ENCODE data around the gene MAPKBP1. TPM values are rescaled to one million over a fixed set of nuclear protein-coding genes. Genes with fewer than 3 reads are reported as not detected.

Gene MAPKBP1
- total and polyA plus RNA-seq, 9 donors: 10.6 to 46.9 (median 38.9) TPM

DNA sequence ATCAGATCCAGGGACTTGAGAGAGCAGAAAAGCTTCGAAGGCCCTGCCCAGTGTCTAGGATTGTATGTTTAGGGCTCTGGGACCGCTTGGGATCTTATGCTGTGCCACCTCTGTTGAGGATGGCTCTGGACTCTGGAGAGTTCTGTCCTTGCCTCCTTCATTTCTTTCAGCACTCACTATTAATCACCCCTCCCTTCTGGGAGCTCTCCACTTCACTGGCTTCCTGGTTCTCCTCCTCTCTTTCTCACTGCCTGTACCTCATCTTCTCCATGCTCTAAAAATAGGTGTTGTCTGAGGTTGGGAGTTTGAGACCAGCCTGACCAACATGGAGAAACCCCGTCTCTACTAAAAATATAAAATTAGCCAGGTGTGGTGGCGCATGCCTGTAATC lies 17.3 kb downstream of the MAPKBP1 start:
- H3K4me3 ChIP-seq: no peak overlapping the region
- WGBS, 3 donors: 89 to 96% (median 90%) methylated on average over 4 of the region's 4 CpGs
- no peaks in the 10 kb centered on the region for H3K36me3 ChIP-seq
- H3K4me1 ChIP-seq (ENCODE audit: insufficient read depth): peaks cover 30% of the 10 kb centered on the region
- H3K27me3 ChIP-seq: no peaks in the 10 kb centered on the region
- no peak overlapping the region for H3K27ac ChIP-seq
- no peak for DNase-seq
- intact Hi-C loops (cut with DNase I): no loop called here
- no peak for TF ChIP-seq POLR2A (IDR thresholded peaks at IDR 0.05)
- TF ChIP-seq EP300 (IDR thresholded peaks at IDR 0.05): no peak
- TF ChIP-seq, protein P1, sequence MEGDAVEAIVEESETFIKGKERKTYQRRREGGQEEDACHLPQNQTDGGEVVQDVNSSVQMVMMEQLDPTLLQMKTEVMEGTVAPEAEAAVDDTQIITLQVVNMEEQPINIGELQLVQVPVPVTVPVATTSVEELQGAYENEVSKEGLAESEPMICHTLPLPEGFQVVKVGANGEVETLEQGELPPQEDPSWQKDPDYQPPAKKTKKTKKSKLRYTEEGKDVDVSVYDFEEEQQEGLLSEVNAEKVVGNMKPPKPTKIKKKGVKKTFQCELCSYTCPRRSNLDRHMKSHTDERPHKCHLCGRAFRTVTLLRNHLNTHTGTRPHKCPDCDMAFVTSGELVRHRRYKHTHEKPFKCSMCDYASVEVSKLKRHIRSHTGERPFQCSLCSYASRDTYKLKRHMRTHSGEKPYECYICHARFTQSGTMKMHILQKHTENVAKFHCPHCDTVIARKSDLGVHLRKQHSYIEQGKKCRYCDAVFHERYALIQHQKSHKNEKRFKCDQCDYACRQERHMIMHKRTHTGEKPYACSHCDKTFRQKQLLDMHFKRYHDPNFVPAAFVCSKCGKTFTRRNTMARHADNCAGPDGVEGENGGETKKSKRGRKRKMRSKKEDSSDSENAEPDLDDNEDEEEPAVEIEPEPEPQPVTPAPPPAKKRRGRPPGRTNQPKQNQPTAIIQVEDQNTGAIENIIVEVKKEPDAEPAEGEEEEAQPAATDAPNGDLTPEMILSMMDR (IDR thresholded peaks at IDR 0.05): no peak
- H3K9me3 ChIP-seq: no peaks in the 10 kb centered on the region

DNA sequence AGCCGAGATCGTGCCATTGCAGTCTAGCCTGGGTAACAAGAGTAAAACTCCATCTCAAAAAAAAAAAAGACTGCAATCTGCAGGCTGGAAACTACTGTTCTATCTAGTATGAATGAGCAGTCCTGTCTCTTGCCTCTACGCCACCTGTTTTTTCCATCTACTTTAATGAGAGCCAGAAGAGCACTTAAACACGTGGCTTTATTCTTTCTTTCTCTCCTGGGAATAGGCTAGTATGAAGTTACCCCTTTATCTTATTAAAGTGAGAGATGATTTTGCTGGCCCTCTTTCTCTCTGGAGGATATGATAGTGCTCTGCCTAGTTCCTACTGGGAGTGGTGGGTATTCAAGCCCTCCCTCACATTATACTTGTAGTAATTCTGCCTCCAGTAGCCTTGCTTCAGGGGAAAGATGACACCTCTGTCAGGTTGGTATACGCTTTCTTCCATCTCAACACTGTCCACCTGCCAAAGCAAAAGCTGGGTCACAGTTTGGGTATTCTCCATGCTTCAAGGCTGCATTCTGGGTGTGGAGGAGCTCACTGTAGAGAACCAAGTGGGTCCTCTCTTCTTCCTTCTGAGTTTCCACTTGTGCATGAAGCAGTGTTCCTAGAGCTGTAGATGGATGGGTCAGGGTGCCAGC lies 17.8 kb downstream of the MAPKBP1 start:
- intact Hi-C loops (cut with DNase I): no loop called here
- 80 to 86% (median 84%) methylated on average over 5 of the region's 5 CpGs for WGBS, 3 donors
- DNase-seq: no peak
- H3K4me1 ChIP-seq (ENCODE audit: insufficient read depth): peaks cover 31% of the 10 kb centered on the region
- H3K27me3 ChIP-seq: no peaks in the 10 kb centered on the region
- TF ChIP-seq, protein P1 (IDR thresholded peaks at IDR 0.05): no peak
- TF ChIP-seq EP300 (IDR thresholded peaks at IDR 0.05) (no peak), POLR2A (IDR thresholded peaks at IDR 0.05) (no peak)
- no peaks in the 10 kb centered on the region for H3K36me3 ChIP-seq
- H3K4me3 ChIP-seq: no peak overlapping the region
- no peak overlapping the region for H3K27ac ChIP-seq
- H3K9me3 ChIP-seq: no peaks in the 10 kb centered on the region

DNA sequence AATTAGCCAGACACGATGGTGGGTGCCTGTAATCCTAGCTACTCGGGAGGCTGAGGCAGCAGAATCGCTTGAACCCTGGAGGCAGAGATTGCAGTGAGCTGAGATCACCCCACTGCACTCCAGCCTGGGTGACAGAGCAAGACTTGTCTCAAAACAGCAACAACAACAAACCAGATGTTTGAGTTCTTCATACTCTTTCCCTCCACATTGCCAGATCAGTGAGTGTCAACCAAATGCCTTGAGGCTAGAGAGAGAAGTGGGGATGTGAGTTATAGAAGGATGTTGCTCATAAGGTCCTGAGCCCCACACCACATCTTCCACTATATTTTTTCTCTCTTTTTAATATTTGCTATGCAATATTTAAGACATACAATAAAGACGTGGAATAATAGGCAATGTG lies 19.8 kb downstream of the MAPKBP1 start:
- H3K4me1 ChIP-seq (ENCODE audit: insufficient read depth): peaks cover 31% of the 10 kb centered on the region
- WGBS, 3 donors: 65 to 83% (median 75%) methylated on average over 4 of the region's 4 CpGs

DNA sequence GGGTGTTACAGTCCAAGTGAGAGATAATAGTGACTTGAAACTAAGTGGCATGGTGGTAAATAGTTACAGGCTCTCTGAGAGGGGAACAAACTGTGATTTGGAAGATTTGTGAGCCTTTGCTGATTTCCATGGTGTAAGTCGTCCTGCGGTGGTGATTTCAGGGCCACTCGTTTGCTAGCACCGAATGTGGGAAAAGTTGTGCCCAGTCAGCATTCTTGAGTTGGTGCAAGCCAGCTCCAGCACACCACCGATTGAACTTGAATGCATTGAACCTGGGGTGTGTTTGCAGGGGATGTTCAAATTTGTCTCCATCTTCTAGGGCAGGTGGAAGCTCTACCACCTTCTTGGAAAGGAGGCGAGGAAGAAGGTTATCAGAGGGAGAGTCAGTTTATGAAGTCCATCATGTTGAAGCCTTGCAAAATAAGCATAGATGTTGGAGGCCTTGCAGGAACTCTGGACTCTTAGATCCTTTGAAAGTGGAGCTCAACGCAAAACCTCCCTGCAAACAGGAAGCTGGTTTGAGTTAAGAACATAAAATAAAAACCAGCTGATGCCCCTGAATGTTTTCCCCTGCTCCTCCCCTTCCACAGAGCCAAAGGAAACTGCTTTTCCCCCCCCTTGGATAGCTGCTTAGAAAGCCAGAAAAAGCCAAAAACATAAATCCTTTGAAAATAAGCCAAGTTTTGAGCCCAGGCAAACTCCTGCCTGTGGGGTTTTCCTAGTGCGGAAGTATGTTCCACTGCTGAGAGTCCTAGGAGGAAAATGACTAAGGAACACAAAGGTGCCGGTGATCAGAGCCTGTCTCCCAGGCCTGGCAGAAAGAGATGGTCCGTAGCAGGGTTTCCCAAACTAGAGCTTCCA lies 21.9 kb downstream of the MAPKBP1 start:
- TF ChIP-seq, protein P1 (IDR thresholded peaks at IDR 0.05): no peak
- TF ChIP-seq POLR2A (IDR thresholded peaks at IDR 0.05) (no peak), EP300 (IDR thresholded peaks at IDR 0.05) (no peak)
- peak overlapping the region in 1 of 2 donors; percentile 39 for H3K27ac ChIP-seq
- intact Hi-C loops (cut with DNase I): no loop called here
- H3K36me3 ChIP-seq: no peaks in the 10 kb centered on the region
- 11 to 18% (median 12%) methylated on average over 10 of the region's 10 CpGs for WGBS, 3 donors
- no peaks in the 10 kb centered on the region for H3K27me3 ChIP-seq
- DNase-seq: no peak
- H3K4me3 ChIP-seq: no peak overlapping the region
- H3K4me1 ChIP-seq (ENCODE audit: insufficient read depth): peaks cover 19% of the 10 kb centered on the region
- H3K9me3 ChIP-seq: no peaks in the 10 kb centered on the region

More for the DNA sequence above, 19.8 kb downstream of the MAPKBP1 start:
- no peak for DNase-seq
- Histone ChIP-seq H3K27me3 (no peaks in the 10 kb centered on the region), H3K36me3 (no peaks in the 10 kb centered on the region), H3K4me3 (no peak overlapping the region), H3K27ac (no peak overlapping the region), H3K9me3 (no peaks in the 10 kb centered on the region)
- TF ChIP-seq POLR2A (IDR thresholded peaks at IDR 0.05) (no peak), EP300 (IDR thresholded peaks at IDR 0.05) (no peak)
- TF ChIP-seq, protein P1 (IDR thresholded peaks at IDR 0.05): no peak
- intact Hi-C loops (cut with DNase I): no loop called here
